ENCODE data around the gene ADAMTSL5. TPM values are rescaled to one million over a fixed set of nuclear protein-coding genes. Genes with fewer than 3 reads are reported as not detected.
A peak's percentile ranks its signal among the peaks of the same experiment; 100 is the strongest.

Gene ADAMTSL5
- total and polyA plus RNA-seq, 9 of the 15 experiments (the other 6 are each of a cell fraction or from before 2014, with no cell fraction given): 1.0 to 11.6 (median 4.1) TPM

- TF ChIP-seq FUS (optimal IDR thresholded peaks at IDR 0.05; ENCODE audit: low read depth, low read length): no peak
- no peak for TF ChIP-seq ZNF197 (CRISPR knock-in tag; IDR thresholded peaks at IDR 0.05; ENCODE audit: low read depth)
- TF ChIP-seq RBM39 (optimal IDR thresholded peaks at IDR 0.05; ENCODE audit: low read depth, low read length): no peak
- TF ChIP-seq MECOM (CRISPR knock-in tag; IDR thresholded peaks at IDR 0.05): no peak
- no peak for TF ChIP-seq HOMEZ (CRISPR knock-in tag; IDR thresholded peaks at IDR 0.05)
- no peak for TF ChIP-seq FOXM1 (IDR thresholded peaks at IDR 0.05; ENCODE audit: low read depth)
- no peak for TF ChIP-seq FOXM1 (CRISPR knock-in tag; IDR thresholded peaks at IDR 0.05; ENCODE audit: low read depth)
- no peak for TF ChIP-seq MAFK (IDR thresholded peaks at IDR 0.05; ENCODE audit: low read length)
- TF ChIP-seq TCF3 (CRISPR knock-in tag; IDR thresholded peaks at IDR 0.05): no peak
- peak; percentile 30; the same call in 1 of the 2 replicates for TF ChIP-seq ZFX (CRISPR knock-in tag; IDR thresholded peaks at IDR 0.05)
- no peak for TF ChIP-seq ZNF589 (CRISPR knock-in tag; IDR thresholded peaks at IDR 0.05; ENCODE audit: low read depth)
- TF ChIP-seq ARID2 (IDR thresholded peaks at IDR 0.05): no peak
- TF ChIP-seq BRF2 (IDR thresholded peaks at IDR 0.05; ENCODE audit: borderline replicate concordance, insufficient read depth, insufficient read length): no peak
- TF ChIP-seq MCM7 (IDR thresholded peaks at IDR 0.05): no peak
- peak; percentile 47 for TF ChIP-seq RBFOX2 (IDR thresholded peaks at IDR 0.05; ENCODE audit: low read depth, low read length)
- TF ChIP-seq GTF2E2 (tag; IDR thresholded peaks at IDR 0.05): no peak
- TF ChIP-seq POLR2AphosphoS5 (IDR thresholded peaks at IDR 0.05; ENCODE audit: control insufficient read depth, insufficient read depth, low read depth, low read length): 0 out of 2 replicates have a peak, but pooled peaks have one; percentile 27
- no peak for TF ChIP-seq GABPB1 (CRISPR knock-in tag; IDR thresholded peaks at IDR 0.05)
- TF ChIP-seq MYNN (IDR thresholded peaks at IDR 0.05): 0 out of 2 replicates have a peak, but pooled peaks have one; percentile 25
- TF ChIP-seq MYNN (CRISPR knock-in tag; IDR thresholded peaks at IDR 0.05): no peak
- no peak for TF ChIP-seq STAT6 (CRISPR knock-in tag; IDR thresholded peaks at IDR 0.05)
- TF ChIP-seq FOSL1 (tag; conservative IDR thresholded peaks at IDR 0.05): peak; percentile 75
- peak; percentile 26 for TF ChIP-seq NEUROD1 (IDR thresholded peaks at IDR 0.05; ENCODE audit: borderline replicate concordance, low read depth, low read length, partially characterized antibody)
- TF ChIP-seq ARID1B (IDR thresholded peaks at IDR 0.05): peak; percentile 8; the same call in 1 of the 2 replicates
Measured at GRCh38 chr19:1492474-1493006, 20.3 kb downstream of the ADAMTSL5 start (continued).
